Neural progenitor cell (in vitro differentiated cells): ENCODE results near the gene KLHDC8A.

ENCODE experiments used
- CTCF ChIP-seq: fragments of 200-600 bp; sonication (generic); IDR thresholded peaks from 2 replicates; pipeline ENCODE4 v1.5.1; 2017; ENCODE audit warnings: antibody characterized with exemption, mild to moderate bottlenecking
- EZH2 ChIP-seq: fragments of 200-600 bp; sonication (generic); IDR thresholded peaks from 2 replicates; pipeline ENCODE4 v1.6.1; 2017; ENCODE audit warnings: antibody characterized with exemption, mild to moderate bottlenecking, moderate library complexity
- EZH2phosphoT487 ChIP-seq: fragments of 200-600 bp; sonication (generic); IDR thresholded peaks from 2 replicates; pipeline ENCODE4 v1.6.1; 2017; ENCODE audit warnings: antibody characterized with exemption

GRCh38 chr1:205328476-205328875, 28.2 kb downstream of the KLHDC8A start:
- TF ChIP-seq CTCF (no peak), EZH2 (no peak), EZH2phosphoT487 (no peak)
